GM23248 (cell line): Measurements from ENCODE around the gene SHISA9. TPM values are rescaled to one million over a fixed set of nuclear protein-coding genes. Genes with fewer than 3 reads are reported as not detected.

Source experiments
- DNase-seq: peaks from one replicate; pipeline ENCODE4 v3.0.0-alpha.2; 2015
- H2AFZ ChIP-seq: fragments of 200-600 bp; sonication (generic); 2 replicates; pipeline ENCODE4 v1.6.1; 2016; ENCODE audit warnings: antibody characterized with exemption
- H3F3A ChIP-seq: fragments of 200-600 bp; sonication (generic); 2 replicates; pipeline ENCODE4 v1.6.1; 2016; ENCODE audit warnings: mild to moderate bottlenecking, antibody characterized with exemption, mixed run types; ENCODE audit not compliant: insufficient read depth
- H3K27ac ChIP-seq: fragments of 200-600 bp; sonication (generic); 2 replicates; pipeline ENCODE4 v1.5.1; 2016; ENCODE audit warnings: mild to moderate bottlenecking
- H3K27me3 ChIP-seq: fragments of 200-600 bp; sonication (generic); replicated peaks from 2 replicates; pipeline ENCODE4 v1.6.1; 2016; ENCODE audit warnings: mild to moderate bottlenecking; ENCODE audit not compliant: insufficient read depth
- H3K36me3 ChIP-seq: fragments of 200-600 bp; sonication (generic); 2 replicates; pipeline ENCODE4 v1.6.1; 2016; ENCODE audit warnings: low read depth, mild to moderate bottlenecking
- H3K4me1 ChIP-seq: fragments of 200-600 bp; sonication (generic); 2 replicates; pipeline ENCODE4 v1.6.1; 2016; ENCODE audit warnings: mild to moderate bottlenecking; ENCODE audit not compliant: insufficient read depth
- H3K4me2 ChIP-seq: fragments of 200-600 bp; sonication (generic); one replicate; pipeline ENCODE4 v1.6.1; 2016; ENCODE audit warnings: mild to moderate bottlenecking; ENCODE audit not compliant: unreplicated experiment
- H3K4me3 ChIP-seq: fragments of 200-600 bp; sonication (generic); 2 replicates; pipeline ENCODE4 v1.5.1; 2016; ENCODE audit warnings: mild to moderate bottlenecking
- H3K79me2 ChIP-seq: fragments of 200-600 bp; sonication (generic); 2 replicates; pipeline ENCODE4 v1.6.1; 2016; ENCODE audit warnings: mild to moderate bottlenecking; ENCODE audit not compliant: insufficient read depth
- H3K9ac ChIP-seq: fragments of 200-600 bp; sonication (generic); 2 replicates; pipeline ENCODE4 v1.6.1; 2016; ENCODE audit warnings: mild to moderate bottlenecking
- H3K9me2 ChIP-seq: fragments of 200-600 bp; sonication (generic); 2 replicates; pipeline ENCODE4 v1.6.1; 2016; ENCODE audit warnings: mixed run types, mild to moderate bottlenecking, moderate library complexity; ENCODE audit not compliant: insufficient read depth
- H3K9me3 ChIP-seq: fragments of 200-600 bp; sonication (generic); one replicate; pipeline ENCODE4 v1.6.1; 2017; ENCODE audit warnings: low read depth
- H4K20me1 ChIP-seq: fragments of 200-600 bp; sonication (generic); 2 replicates; pipeline ENCODE4 v1.6.0; 2016; ENCODE audit not compliant: insufficient read depth
- EZH2 ChIP-seq: fragments of 200-600 bp; sonication (generic); IDR thresholded peaks from 2 replicates; pipeline ENCODE4 v1.6.1; 2018; ENCODE audit warnings: antibody characterized with exemption, mild to moderate bottlenecking; ENCODE audit not compliant: insufficient read depth, poor library complexity, severe bottlenecking
- EZH2phosphoT487 ChIP-seq: fragments of 200-600 bp; sonication (generic); IDR thresholded peaks from 2 replicates; pipeline ENCODE4 v1.6.1; 2018; ENCODE audit warnings: antibody characterized with exemption, moderate library complexity, mild to moderate bottlenecking, low read depth; ENCODE audit not compliant: insufficient read depth
- WGBS, 2 experiments: methylation state at CpG; one replicate each; pipeline ENCODE4 v1.1.6; 2015 to 2017; ENCODE audit warnings: low lambda C conversion rate in 2 of 2, low coverage in 1 of 2; ENCODE audit errors: missing lambda C conversion rate in 2 of 2; 5-methylcytosine and 5-hydroxymethylcytosine counted together
- in situ Hi-C: fragments of 300-500 bp; cut with MboI; formaldehyde crosslinking; loops from 2 replicates; pipeline ENCODE4 v1.15.0; 2020
- polyA plus RNA-seq: library from polyadenylated mRNA; unstranded; fragments of >200 nt; fragmentation: Nextera tagmentation; extraction: Ambion mirVana; gene quantifications from 2 replicates; pipeline ENCODE4 v1.2.1, GENCODE V29; 2016
- total RNA-seq: library from RNA; depleted of rRNA; stranded (reverse); fragments of >200 nt; shearing (Covaris generic); gene quantifications from 2 replicates; pipeline ENCODE4 v1.2.3, GENCODE V29; 2014

The SHISA9 gene
- total and polyA plus RNA-seq, 2 experiments from 2014 or later: not detected

DNA sequence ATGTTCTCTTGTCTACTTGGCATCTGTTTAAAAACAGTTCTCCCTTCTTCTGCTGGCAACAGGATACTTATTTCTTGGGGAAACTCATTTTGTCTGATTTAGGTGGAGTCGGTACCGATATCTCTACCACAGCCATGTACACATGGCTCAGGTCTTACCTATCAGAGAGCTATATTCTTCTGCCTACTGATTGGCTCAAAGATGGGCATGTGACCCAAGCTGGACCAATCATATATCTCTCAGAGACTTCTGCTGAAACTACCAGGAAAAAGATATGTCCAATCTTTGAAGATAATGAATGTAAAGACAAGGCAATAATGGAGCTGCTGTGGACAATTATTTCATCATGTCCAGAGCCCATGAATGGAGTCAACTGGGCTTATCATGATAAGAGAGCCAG lies 21.6 kb upstream of the SHISA9 start:
- H3K9me2 ChIP-seq: no peaks in the 10 kb centered on the region
- no peaks in the 10 kb centered on the region for H3K9me3 ChIP-seq
- no peak overlapping the region for H3K27ac ChIP-seq
- no peaks in the 10 kb centered on the region for H3K4me1 ChIP-seq
- H3K9ac ChIP-seq: no peak overlapping the region
- H3K36me3 ChIP-seq: no peaks in the 10 kb centered on the region
- in situ Hi-C loops: no loop called here
- H3K4me2 ChIP-seq: no peak overlapping the region
- no peaks in the 10 kb centered on the region for H3F3A ChIP-seq
- no peaks in the 10 kb centered on the region for H3K79me2 ChIP-seq
- no peaks in the 10 kb centered on the region for H3K27me3 ChIP-seq
- no peaks in the 10 kb centered on the region for H4K20me1 ChIP-seq
- no peak overlapping the region for H3K4me3 ChIP-seq
- DNase-seq: no peak
- WGBS, 2 experiments: 30 to 49% methylated on average over 2 of the region's 2 CpGs
- TF ChIP-seq EZH2phosphoT487: no peak
- TF ChIP-seq EZH2: no peak
- H2AFZ ChIP-seq: no peak overlapping the region

DNA sequence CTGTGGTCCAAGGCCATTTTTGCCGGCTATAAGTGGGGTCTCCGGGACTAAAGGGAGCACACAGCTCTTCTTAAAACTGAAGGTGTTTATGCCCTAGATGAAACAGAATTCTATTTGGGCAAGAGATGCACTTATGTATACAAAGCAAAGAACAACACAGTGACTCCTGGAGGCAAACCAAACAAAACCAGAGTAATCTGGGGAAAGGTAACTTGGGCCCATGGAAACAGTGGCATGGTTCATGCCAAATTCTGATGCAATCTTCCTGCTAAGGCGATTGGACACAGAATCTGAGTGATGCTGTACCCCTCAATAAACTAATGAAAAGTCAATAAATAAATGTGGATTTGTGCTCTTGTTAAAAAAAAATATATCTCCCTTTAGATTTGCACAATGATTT lies 20.2 kb upstream of the SHISA9 start:
- no peaks in the 10 kb centered on the region for H3K4me1 ChIP-seq
- in situ Hi-C loops: no loop called here

DNA sequence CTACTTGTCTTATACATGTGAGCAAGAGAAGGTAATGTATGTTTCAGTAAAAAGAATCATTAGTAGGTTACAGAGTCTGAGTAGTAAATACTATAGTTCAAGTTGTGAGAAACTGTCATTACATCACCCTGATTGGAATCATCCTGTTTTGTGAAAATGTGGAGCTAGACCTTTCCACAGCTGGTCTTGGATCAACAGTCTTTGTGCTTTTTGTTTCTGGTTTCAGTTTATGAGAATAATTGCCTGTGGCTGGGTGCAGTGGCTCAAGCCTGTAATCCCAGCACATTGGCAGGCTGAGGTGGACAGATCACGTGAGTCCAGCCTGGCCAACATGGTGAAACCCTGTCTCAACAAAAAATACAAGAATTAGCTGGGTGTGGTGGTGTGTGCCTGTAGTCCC lies 19.7 kb upstream of the SHISA9 start:
- H4K20me1 ChIP-seq: no peaks in the 10 kb centered on the region
- no peak overlapping the region for H3K9ac ChIP-seq
- H3F3A ChIP-seq: no peaks in the 10 kb centered on the region
- no peaks in the 10 kb centered on the region for H3K9me3 ChIP-seq
- H3K27me3 ChIP-seq: peaks cover 4% of the 10 kb centered on the region
- no peaks in the 10 kb centered on the region for H3K36me3 ChIP-seq
- no peak overlapping the region for H3K4me3 ChIP-seq
- in situ Hi-C loops: no loop called here
- 6 to 11% methylated on average over 1 of the region's 1 CpG for WGBS, 2 experiments
- H3K27ac ChIP-seq: no peak overlapping the region
- no peaks in the 10 kb centered on the region for H3K79me2 ChIP-seq
- H3K4me1 ChIP-seq: no peaks in the 10 kb centered on the region
- no peak for TF ChIP-seq EZH2phosphoT487
- TF ChIP-seq EZH2: no peak
- no peak for DNase-seq
- no peak overlapping the region for H3K4me2 ChIP-seq
- no peaks in the 10 kb centered on the region for H3K9me2 ChIP-seq
- no peak overlapping the region for H2AFZ ChIP-seq

More for the DNA sequence above, 20.2 kb upstream of the SHISA9 start:
- DNase-seq: no peak
- peaks cover 4% of the 10 kb centered on the region for H3K27me3 ChIP-seq
- no peak overlapping the region for H3K9ac ChIP-seq
- no peaks in the 10 kb centered on the region for H3K36me3 ChIP-seq
- H3F3A ChIP-seq: no peaks in the 10 kb centered on the region
- WGBS, 2 experiments: 55 to 58% methylated on average over 3 of the region's 3 CpGs
- no peaks in the 10 kb centered on the region for H3K9me2 ChIP-seq
- H3K9me3 ChIP-seq: no peaks in the 10 kb centered on the region
- H2AFZ ChIP-seq: no peak overlapping the region
- H3K4me2 ChIP-seq: no peak overlapping the region
- no peaks in the 10 kb centered on the region for H4K20me1 ChIP-seq
- H3K4me3 ChIP-seq: no peak overlapping the region
- H3K27ac ChIP-seq: no peak overlapping the region
- H3K79me2 ChIP-seq: no peaks in the 10 kb centered on the region
- TF ChIP-seq EZH2phosphoT487 (no peak), EZH2 (no peak)

DNA sequence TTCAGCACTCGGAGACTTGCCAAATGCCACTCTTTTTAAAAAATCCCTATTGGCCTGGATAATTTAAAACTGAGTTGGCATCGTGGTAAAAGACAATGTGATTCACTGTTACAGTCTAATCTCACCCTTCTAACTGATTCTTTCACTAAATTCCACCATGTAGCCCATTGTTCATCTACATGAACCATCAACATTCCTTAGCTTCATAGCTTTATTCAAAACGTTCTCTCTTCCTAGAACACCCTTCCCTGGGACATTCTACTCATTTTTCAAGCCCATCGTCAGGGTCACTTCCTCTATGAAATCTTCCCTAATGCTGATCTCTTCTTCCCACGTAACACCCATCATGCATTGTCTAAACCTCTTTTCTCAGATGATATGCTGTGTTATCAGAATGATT lies 15.7 kb upstream of the SHISA9 start:
- no peak overlapping the region for H3K4me3 ChIP-seq
- no peak overlapping the region for H3K4me2 ChIP-seq
- H4K20me1 ChIP-seq: no peaks in the 10 kb centered on the region
- no peak for DNase-seq
- H3K27me3 ChIP-seq: peaks cover 4% of the 10 kb centered on the region
- H3K9ac ChIP-seq: no peak overlapping the region
- 14 to 16% methylated on average over 5 of the region's 5 CpGs for WGBS, 2 experiments
- no peak overlapping the region for H2AFZ ChIP-seq
- H3K27ac ChIP-seq: no peak overlapping the region
- in situ Hi-C loops: no loop called here
- no peaks in the 10 kb centered on the region for H3K9me2 ChIP-seq
- H3F3A ChIP-seq: no peaks in the 10 kb centered on the region
- no peaks in the 10 kb centered on the region for H3K4me1 ChIP-seq
- TF ChIP-seq EZH2: no peak
- TF ChIP-seq EZH2phosphoT487: no peak
- no peaks in the 10 kb centered on the region for H3K9me3 ChIP-seq
- no peaks in the 10 kb centered on the region for H3K36me3 ChIP-seq
- no peaks in the 10 kb centered on the region for H3K79me2 ChIP-seq

DNA sequence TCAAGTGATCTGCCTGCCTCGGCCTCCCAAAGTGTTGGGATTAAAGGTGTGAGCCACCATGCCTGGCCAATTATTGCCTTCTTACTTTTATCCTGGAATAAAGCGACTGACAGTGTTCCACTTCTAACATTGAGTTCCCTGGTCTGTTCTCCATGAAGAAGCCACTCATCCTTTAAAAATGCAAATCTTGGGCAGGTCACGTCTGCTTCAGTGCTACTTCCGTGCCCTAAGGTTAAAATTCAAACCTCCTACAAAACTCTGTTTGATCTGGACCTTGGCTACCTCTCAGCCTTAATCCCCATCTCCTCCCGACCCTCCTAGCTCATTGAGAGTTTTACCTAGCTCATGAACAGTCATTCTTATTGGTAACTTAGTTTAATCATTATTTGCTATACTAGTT lies 9.6 kb upstream of the SHISA9 start:
- H3K79me2 ChIP-seq: no peaks in the 10 kb centered on the region
- WGBS, 2 experiments: 25 to 27% methylated on average over 5 of the region's 5 CpGs
- DNase-seq: no peak
- H3K9ac ChIP-seq: no peak overlapping the region
- no peak overlapping the region for H3K4me2 ChIP-seq
- no peak overlapping the region for H3K4me3 ChIP-seq
- H4K20me1 ChIP-seq: no peaks in the 10 kb centered on the region
- H3K9me2 ChIP-seq: no peaks in the 10 kb centered on the region
- no peak overlapping the region for H2AFZ ChIP-seq
- no peaks in the 10 kb centered on the region for H3F3A ChIP-seq
- no peaks in the 10 kb centered on the region for H3K36me3 ChIP-seq
- H3K27ac ChIP-seq: no peak overlapping the region
- H3K27me3 ChIP-seq: no peaks in the 10 kb centered on the region
- no peaks in the 10 kb centered on the region for H3K4me1 ChIP-seq
- in situ Hi-C loops: no loop called here
- no peak for TF ChIP-seq EZH2phosphoT487
- no peak for TF ChIP-seq EZH2
- H3K9me3 ChIP-seq: no peaks in the 10 kb centered on the region
